ENCODE measurements around the gene GET4.

Gene GET4

DNA sequence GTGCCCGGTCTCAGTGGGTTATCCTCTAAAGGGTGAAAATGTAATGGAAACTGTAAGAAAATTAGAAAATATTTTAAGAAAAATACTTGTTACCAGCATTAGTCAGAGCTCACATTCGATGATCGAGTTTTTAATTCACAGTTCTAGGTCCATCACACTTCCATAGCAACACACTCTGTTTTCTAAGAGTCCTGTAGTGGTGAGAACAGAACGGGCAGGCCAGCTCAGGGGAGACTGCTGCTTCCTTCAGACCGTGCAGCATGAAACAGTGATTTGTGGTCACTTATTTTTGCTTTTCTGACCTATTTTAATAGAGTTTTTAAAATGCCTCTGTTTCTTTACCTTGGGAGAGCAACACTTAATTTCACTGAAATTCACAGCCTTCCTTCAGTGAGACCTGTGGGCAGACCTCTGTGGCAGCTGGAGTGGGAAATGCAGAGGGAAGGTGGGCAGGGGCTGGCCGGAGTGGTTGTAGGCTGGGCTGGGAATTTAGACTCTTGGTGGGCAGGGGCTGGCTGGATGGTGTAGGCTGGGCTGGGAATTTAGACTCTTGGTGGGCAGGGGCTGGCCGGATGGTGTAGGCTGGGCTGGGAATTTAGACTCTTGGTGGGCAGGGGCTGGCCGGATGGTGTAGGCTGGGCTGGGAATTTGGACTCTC lies 42.6 kb upstream of the GET4 start:
- TF ChIP-seq, protein P1, sequence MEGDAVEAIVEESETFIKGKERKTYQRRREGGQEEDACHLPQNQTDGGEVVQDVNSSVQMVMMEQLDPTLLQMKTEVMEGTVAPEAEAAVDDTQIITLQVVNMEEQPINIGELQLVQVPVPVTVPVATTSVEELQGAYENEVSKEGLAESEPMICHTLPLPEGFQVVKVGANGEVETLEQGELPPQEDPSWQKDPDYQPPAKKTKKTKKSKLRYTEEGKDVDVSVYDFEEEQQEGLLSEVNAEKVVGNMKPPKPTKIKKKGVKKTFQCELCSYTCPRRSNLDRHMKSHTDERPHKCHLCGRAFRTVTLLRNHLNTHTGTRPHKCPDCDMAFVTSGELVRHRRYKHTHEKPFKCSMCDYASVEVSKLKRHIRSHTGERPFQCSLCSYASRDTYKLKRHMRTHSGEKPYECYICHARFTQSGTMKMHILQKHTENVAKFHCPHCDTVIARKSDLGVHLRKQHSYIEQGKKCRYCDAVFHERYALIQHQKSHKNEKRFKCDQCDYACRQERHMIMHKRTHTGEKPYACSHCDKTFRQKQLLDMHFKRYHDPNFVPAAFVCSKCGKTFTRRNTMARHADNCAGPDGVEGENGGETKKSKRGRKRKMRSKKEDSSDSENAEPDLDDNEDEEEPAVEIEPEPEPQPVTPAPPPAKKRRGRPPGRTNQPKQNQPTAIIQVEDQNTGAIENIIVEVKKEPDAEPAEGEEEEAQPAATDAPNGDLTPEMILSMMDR (conservative IDR thresholded peaks at IDR 0.05): no peak
- H3K27ac ChIP-seq: no peak overlapping the region

DNA sequence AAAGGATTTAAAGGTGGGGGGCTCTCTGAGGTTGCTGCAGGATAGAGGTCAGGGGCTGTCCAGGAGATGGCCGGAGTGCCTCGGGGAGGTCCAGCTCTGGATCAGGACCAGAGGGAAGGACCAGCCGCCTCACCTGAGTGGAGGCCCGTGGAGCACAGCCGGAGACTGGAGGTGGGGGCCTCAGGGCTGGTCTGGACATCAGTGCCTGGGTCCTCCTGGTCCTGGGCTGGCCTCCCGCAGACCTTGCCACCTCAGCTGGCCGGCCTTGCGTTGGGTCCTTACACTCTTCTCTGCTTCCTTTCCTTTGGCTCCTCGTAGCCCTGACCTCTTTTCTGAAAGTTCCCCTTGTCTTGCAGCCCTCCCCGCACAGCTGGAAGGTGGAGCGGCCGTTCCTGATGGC lies 42.1 kb upstream of the GET4 start:
- TF ChIP-seq, protein P1 (conservative IDR thresholded peaks at IDR 0.05): no peak
- no peak overlapping the region for H3K27ac ChIP-seq

DNA sequence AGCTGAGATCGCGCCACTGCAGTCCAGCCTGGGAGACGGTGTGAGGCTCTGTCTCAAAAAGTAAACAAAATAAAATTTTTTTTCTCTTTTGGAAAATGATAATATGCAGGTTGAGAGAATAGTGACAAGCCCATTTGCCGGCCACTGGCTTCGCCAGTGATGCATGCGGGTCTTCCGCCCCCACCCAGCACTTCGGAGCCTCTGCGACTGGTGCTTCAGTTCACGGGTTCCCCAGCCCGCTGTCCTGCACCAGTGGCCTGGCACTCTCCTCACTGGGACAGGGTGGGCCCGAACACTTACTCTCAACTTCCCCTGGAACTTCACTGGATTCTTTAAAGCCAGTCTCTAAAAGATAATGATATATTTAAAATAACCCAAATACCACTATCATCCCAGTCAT lies 41.3 kb upstream of the GET4 start:
- TF ChIP-seq, protein P1 (conservative IDR thresholded peaks at IDR 0.05): no peak

DNA sequence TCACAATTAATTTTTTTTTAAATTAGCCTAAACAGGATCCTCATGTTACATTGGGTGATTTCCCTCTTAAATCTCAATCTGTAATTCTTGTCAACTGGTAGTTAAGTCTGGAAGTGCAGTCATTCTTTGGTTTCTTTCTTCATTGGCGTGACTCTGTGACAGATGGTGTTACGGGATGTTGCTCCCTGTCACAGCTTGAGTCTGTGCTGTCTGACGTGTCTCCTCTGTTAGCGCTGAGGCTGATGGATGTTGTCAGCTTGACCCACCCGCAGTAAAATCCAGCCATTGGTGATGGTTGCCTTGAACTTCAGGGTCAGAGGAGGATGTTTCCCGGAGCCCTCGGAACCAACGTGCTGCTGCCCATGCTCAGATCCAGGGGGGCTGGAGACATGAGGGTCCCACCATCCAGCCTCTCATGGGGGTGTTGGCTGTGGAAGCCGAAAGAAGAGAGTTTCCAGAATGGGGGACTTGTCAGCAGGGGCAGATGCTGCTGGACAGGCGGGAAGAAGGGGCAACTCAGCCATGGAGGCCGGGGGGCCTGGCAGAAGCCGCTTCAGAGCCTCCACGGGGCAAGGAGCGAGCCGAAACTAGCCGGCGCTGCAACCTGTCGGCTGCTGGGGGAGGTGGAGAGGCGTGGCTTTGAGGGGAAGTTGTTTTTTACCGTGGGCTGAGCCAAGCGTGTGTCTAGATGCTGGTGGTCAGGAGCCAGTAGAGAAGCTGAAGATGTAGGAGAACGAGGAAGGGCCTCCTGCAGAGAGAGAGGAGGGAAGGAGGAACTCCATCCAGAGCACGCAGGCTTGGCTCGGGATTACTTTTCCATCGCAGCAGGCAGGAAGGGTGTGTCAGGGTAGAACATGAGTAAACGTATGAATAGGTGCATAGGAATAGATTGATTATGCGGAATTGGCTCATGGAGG lies 40.6 kb upstream of the GET4 start:
- TF ChIP-seq, protein P1 (conservative IDR thresholded peaks at IDR 0.05): no peak

More for the DNA sequence above, 41.3 kb upstream of the GET4 start:
- H3K27ac ChIP-seq: no peak overlapping the region

DNA sequence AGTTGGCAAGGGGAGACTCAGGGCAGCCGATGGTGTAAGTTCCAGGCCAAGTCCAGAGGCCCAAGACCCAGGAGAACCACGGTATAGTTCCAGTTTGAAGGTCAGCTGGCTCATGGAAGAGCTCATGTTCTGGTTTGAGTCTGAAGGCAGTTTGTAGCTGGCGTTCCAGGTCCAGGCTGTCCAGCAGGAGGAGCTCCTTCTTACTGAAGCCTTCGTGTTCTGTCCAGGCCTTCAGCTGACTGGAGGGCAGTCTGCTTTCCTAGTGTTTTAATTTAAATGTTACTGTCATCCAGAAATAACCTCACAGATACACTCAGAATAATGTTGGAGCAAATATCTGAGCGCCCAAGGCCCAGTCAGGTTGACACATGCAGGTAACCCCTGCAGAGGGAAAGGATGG lies 39.9 kb upstream of the GET4 start:
- TF ChIP-seq, protein P1 (conservative IDR thresholded peaks at IDR 0.05): peak; percentile 65
- H3K27ac ChIP-seq: no peak overlapping the region

More for the DNA sequence above, 40.6 kb upstream of the GET4 start:
- no peak overlapping the region for H3K27ac ChIP-seq

DNA sequence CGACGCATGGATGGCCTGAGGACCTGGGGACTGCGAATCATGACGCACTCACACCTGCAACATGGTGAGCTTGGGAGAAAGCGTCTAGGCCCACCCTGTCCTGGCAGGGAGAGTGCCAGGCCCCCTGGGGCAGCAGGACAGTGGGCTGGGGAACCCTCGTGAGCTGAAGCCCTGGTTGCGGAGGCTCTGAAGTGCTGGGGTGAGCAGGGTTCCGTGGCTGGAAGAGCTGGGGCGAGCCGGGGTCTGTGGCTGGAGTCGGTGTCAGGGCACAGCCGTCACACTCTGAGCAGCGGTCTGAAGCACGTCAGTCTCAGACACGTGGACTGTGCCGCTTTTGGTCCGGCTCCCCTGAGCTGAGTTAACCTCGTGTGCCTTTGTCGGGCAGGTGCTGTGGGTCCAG lies 39.4 kb upstream of the GET4 start:
- TF ChIP-seq, protein P1 (conservative IDR thresholded peaks at IDR 0.05): no peak
- H3K27ac ChIP-seq: no peak overlapping the region

DNA sequence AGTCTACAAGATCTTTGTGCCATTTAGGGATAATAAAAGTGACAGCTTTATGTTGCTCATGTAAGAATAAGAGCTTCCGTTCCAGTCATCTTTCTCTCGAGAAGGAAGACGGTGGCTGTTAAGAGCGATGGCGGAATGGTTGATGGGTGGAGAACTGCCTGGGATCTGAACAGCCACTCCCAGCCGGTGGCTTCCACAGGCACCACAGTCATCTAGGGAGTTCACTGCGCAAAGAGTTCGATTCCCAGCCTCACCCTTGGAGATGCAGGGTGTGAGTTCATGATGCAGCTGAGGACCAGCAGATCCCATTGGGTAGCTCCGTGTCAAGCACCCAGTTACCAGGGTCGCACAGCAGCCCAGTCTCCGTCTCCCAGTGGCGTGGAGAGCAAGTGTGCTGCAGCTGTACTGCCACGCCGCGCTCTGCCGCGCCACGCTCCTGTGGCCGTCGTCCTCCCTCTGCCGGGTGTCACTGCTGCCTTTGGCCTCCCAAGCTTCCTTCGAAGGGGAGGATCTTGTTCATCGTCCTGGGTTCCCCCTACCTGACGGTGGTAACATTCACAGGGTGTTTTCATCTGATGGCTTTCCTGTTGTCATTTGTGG lies 36.3 kb upstream of the GET4 start:
- TF ChIP-seq, protein P1 (conservative IDR thresholded peaks at IDR 0.05): no peak
- H3K27ac ChIP-seq: no peak overlapping the region

All from VCaP (cell line).